NAMALWA (cell line): Measurements from ENCODE around the gene HDAC5.
"Not testable (repeated sequence)": the region's sequence is repeated elsewhere in the genome, so short reads cannot be mapped to it uniquely, and the experiment has no call there.

Experiments used
- DNase-seq: peaks from one replicate; pipeline ENCODE4 v3.0.0-alpha.2; 2015; ENCODE audit warnings: low spot score

Gene HDAC5

DNA sequence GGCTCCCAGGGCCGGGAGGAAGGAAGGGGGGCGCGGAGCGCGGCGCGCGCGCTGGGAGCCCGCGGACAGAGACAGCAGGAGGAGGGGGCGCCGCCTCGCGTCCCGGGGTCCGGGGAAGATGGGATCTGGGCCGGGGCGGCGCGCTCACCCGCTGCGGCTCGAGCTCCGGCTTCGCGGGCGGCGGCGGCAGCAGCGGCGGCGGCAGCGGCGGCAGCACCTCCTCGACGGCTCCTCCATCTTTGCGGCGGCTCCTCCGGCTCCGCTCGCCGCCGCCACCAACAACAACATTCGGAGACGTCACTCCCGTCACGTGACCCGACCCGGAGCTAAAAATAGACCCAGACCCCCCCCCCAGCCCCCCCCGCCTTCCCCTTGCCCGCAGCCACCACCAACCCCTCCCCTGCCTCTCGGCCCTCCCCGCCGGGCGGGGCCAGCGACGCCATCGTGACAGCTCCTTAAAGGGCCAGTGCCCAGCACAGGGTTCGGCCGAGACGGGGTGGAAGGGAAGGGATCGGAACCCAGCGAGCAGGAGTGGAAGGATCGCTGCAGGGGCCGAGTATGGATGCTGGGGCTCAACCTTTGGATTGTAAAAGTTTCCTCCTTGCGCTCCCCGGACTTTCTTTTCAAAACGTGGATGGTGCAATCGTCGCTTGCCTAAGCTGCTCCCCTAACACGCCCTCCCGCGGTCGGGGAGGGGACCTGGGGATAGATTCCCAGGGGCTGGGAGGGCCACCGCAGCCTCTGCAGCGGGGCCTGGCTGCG is at the start of gene HDAC5:
Gene HDAC5 (minus strand): TSS at position 286 of the 762 bp plus-strand sequence. CDS start 6,126 bp downstream, outside the sequence.
- peak; percentile 95 for DNase-seq

DNA sequence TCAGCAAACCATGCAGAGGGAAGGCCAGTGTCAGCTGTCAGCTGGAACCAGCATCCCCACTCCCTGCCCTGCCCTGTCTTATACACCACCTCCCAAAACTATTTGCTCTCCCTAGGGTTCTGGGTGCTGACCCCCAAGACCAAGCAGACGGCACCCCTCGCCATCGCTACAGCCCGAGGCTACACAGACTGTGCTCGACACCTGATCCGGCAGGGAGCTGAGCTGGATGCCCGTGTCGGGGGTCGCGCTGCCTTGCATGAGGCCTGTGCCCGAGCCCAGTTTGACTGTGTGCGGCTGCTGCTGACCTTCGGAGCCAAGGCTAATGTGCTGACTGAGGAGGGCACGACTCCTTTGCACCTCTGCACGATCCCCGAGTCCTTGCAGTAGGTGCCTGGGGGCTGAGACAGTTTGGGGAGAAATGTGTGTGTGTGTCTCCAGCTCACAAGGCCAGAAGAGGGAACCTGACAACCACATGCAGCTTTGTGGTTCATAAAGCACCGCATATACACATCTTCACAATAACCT is 48.6 kb upstream of the HDAC5 start:
- DNase-seq: no peak

DNA sequence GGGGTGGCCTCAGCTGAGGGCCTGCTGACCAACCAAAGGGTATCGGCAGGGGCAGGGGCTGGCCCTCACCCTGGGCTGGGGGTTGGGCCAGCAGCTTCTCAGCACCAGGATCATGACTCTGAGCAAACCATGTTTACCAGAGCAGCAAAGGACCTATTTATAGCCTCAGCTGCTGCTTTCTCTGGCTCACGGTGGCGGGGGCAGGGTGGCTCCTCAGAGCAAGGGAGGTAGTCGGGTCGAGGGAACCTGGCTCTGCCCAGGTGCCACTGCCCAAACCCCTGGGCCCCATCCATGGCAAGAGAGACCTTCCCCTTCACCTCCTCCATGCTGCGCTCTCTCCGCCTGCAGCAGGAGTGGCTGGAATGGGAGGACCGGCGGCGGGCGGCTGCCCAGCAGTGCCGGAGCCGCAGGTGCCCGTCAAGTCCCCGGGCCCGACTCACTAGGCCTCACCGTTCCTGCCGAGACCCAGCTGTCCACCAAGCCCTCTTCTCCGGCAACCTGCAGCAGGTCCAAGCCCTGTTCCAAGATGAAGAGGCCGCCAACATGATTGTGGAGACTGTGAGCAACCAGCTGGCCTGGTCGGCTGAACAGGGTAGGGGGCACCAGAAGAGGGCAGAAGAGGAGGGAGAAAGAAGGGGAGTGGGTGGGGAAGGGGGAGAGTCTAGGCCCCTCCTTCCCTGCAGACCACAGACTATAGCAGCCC is 47.2 kb upstream of the HDAC5 start, which contains the start of gene ASB16:
Gene ASB16 (plus strand): TSS at position 206 of the 703 bp plus-strand sequence. CDS start 86 bp downstream, at position 292.
- no peak for DNase-seq

DNA sequence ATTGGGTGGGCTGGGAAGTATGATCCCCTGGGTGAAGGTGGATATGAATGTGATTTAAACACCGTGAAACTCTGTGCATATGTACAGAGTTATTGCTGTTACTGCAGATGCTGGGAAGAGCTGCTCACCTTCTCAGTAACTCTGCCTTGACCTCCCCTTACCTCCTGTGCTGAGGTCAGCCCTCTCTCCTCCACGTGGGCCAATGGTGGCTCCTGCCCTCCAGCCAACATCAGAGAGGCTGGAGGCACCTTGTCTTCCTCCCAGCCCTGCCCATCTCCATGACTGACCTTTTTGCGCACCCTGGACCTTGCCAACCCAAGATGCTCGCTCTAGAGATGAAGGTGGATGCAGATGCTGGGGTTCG is 46.7 kb upstream of the HDAC5 start:
- no peak for DNase-seq

DNA sequence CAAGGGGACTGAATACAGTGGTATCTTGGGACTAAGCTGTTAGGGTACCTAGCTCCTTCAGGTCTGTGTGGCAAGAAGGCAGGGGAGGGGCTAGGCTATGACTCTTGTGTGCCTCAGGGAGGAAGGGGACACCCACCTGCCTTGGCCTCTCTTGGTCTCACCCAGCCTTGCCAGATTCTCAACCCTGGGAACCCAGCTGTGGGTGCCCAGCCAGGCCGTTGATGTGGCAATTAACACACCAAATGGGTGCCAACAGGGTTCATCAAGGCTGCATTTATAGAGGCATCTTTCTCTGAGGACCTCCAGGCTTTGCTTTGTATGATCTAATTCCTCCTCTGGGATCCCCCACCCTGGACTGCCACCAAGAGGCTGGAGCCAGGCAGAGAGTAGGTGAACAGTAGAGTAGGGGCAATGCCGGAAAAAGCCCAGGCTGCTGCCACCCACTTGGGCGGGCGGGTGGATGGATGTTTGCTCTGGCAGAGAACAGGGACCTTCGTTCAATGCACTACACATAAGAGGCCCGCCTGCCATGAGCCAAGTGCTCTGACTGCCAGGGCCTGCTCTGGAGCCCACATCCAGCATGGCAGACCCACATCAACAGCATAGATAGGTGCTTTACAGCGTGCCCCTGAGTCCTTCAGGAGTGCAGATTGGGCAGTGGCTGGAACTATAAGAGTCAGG is 43.9 kb upstream of the HDAC5 start:
- DNase-seq: no peak

DNA sequence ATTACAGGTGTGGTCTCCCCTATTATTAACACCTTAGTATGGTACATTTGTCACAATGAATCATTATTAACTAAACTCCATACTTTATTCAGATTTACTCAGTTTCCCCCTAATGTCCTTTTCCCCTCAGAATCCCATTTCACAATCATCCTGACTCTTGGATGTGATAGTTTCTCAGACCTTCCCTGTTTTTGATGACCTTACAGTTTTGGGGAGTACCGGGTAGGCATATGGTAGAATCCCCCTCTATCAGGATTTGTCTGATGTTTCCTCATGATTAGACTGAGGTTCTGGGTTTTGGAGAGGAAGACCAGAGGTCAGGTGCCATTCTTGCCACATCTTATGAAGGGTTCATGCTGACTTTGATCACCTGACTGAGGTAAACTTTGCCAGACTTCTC is 41.0 kb upstream of the HDAC5 start:
- no peak for DNase-seq

DNA sequence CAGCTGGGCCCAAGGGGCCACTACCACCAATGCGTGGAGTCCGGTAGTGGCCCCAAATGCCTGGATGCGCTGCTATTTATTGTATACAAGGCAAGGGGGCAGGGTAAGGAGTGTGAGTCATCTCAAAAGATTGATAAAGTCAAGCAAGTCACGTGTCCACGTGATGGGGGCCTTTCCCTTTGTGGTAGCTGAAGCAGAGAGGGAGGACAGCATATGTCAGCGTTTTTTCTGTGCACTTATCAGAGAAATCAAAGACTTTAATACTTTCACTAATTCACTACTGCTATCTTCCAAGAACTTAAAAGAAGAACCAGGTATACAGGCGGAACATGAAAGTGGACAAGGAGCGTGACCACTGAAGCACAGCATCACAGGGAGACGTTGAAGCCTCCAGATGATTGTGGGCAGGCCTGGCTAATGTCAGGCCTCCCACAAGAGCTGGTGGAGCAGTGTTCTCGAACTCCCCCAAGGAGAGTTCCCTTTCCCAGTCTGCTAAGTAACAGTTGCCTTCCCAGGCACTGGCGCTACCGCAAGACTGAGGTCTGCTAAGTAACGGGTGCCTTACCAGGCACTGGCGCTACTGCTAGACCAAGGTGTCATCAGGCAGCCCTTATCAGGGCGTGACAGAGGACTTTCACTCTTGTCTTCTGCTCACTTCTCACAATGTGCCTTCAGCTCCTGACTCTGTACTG is 36.2 kb upstream of the HDAC5 start:
- no peak for DNase-seq

DNA sequence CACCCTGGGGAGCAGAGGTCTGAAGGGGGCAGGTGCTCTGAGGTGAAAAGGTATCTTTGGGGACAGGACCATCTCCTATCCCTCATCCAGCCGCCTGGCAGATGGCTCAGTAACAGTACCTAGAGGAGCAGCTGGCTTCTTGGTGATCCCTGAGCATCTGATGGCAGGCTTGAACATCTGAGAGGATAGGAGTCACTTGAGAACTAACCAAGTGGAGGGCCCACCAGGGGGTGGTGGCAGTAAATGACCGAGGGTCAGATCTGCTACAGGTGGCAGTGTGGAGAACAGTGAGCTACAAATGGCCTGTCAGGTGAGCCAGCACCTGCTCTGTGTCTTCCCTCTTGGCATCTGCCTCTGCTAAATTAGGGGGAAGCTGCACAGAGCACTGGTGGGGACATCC is 32.0 kb upstream of the HDAC5 start:
- no peak for DNase-seq

DNA sequence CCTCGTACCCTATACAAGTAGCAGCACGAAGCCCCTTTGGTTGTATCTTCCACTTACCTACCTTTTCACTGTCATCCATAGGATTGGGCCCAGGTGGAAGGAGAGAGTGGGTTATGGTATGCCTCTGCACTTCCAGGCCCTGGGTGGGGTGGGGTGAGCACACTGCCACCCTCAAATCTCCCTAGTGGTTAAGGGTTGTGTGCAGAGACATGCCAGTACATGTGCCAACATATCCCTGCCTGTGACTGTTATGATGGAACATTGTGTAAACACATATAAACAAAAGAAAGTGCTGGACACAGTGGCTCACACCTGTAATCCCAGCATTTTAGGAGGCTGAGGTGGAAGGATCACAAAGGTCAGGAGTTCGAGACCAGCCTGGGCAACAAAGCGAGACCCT is 29.4 kb upstream of the HDAC5 start:
- DNase-seq: no peak

DNA sequence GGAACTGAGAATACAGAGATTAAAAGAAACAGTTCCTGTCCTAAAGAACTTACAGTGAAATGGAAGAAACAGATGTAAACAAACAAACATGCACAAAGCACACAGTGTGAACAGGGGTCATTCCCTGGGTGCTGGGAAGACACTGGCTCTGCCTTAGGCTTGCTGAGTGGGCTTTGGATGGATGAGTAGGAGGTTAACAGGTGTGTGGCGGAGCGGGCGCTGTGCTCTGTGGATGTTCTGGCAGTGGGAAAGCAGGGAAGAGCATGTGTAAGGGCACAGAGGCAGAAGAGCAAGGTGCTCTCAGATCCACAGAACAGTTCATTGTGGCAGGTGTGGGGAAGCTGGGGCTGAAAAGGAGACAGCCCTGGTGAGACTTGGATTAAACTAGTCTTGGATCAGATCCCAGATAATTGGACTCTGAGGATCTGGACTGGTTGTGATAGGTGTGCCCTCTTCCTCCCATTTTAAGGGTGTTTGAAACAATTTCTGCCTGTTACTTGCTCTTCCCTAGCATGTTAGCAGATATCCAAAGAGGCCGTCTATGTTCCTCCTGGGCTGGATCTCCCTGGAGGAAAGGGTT is 26.4 kb upstream of the HDAC5 start:
- no peak for DNase-seq

DNA sequence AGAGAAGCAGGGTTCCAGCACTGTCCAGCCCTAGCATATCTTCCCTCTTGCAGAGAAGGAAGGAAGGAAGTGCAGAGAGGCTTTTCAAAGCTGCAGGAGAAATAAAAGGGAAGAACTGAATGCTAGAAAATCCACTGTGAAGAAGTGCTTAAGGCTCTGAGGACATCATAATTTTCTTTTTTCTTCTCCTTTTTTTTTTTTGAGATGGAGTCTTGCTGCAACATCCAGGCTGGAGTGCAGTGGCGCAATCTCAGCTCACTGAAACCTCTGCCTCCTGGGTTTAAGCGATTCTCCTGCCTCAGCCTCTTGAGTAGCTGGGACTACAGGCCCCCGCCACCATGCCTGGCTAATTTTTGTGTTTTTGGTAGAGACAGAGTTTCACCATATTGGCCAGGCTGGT is 25.6 kb upstream of the HDAC5 start:
- DNase-seq: not testable (repeated sequence)

DNA sequence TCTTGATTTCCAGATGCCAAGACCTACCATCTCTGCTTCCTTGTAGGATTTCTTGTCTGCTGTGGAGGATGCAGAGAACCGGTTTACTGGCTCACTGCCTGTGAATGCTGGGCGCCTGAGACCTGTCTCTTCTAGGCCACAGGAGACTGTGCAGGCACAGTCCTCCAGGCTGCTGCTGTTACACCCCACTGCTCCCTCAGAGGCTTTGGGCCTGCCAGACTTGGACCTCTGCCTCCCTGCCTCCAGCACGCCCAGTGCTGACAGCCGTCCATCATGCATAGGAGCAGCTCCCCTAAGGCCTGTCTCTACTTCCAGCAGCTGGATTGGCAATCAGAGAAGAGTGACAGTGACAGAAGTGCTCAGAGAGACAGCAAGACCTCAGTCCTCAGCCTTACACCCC is 24.4 kb upstream of the HDAC5 start:
- no peak for DNase-seq

DNA sequence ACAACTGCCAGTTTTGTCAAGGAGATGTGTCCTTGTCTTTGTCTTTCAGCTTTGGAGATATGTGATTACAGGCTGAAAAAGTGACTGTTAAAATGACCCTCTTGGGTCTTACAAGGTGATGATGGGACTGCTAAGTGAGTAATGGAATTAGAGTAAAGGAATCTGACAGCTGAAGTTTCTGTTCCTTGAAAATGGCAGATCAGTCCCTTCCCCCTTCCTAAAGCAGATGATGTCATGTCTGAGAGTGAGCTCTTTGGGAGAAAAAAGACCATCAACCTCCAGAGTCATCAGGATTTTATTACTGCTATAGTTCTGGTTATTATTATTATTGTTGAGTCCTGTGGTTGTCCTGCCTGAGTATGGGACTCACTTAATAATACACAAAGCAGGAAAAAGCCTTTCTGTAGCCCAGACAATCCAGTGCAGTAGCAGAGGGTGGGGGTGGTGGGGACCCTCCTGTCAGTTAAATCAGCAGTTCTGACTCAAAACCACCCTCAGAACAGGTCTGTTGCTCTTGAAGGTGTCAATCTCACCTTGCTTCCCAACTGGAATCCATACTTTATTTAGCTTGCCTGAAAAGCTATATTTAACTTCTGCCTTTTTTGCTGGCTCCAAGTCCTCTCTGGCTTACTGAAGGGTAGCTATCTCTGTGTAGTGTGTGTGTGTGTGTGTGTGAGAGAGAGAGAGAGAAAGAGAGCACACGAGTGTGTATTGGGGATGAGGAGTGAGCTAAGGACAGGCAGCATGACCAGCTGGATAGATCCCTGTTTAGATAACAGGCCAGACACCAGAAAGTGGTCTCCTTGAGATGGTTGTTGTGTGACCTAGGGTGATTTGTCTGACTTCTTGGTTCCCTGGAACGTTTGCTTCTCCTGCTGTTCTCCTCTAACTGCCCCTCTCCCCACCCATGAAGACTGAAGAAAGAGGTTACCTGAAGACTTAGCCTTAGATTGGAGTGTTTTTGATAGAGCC is 23.2 kb upstream of the HDAC5 start:
- DNase-seq: no peak

DNA sequence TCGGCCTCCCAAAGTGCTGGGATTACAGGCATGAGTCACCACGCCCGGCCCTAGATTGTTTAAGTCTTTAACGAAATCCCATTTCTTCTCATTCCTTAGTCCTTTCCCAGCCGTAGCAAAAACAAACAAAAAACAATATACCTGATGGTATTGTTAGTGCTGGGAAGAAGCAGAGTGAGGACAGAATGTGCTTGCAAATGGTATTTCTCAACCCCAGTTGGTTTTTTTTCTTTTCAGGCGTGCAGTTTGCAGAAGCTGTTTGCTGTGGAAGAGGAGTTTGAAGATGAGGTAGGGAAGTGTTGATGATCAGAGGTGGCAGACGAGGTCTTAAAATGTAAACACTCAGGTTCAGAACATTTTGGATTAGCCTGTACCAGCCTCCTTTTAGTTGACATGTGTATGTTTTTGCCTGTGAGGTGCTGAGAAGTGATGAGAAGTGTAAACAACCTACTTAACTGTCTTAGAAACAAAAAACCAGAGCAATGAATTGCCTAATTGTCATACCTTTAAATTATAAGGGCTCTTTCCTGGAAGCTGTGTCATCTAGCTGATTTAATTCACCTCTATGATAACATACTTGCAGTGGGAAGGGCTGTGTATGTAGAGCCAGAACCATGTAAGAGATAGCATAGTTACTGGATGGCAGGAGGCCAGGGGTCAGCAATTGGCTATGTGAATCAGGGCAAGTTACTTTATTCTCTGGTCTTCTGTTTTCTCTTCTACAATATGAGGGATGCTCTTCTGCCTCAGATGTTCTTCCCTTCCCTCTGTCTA is 21.7 kb upstream of the HDAC5 start:
- no peak for DNase-seq

DNA sequence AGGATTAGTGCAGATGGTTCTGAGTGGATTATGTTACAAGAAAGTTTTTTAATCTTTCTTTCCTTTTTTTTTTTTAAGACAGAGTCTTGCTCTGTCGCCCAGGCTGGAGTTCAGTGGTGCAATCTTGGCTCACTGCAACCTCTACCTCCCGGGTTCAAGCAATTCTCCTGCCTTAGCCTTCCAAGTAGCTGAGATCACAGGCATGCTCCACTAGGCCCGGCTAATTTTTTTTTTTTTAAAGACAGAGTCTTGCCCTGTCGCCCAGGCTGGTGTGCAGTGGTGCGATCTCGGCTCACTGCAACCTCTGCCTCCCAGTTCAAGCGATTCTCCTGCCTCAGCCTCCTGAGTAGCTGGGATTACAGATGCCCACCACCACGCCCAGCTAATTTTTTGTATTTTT is 20.5 kb upstream of the HDAC5 start:
- DNase-seq: not testable (repeated sequence)

DNA sequence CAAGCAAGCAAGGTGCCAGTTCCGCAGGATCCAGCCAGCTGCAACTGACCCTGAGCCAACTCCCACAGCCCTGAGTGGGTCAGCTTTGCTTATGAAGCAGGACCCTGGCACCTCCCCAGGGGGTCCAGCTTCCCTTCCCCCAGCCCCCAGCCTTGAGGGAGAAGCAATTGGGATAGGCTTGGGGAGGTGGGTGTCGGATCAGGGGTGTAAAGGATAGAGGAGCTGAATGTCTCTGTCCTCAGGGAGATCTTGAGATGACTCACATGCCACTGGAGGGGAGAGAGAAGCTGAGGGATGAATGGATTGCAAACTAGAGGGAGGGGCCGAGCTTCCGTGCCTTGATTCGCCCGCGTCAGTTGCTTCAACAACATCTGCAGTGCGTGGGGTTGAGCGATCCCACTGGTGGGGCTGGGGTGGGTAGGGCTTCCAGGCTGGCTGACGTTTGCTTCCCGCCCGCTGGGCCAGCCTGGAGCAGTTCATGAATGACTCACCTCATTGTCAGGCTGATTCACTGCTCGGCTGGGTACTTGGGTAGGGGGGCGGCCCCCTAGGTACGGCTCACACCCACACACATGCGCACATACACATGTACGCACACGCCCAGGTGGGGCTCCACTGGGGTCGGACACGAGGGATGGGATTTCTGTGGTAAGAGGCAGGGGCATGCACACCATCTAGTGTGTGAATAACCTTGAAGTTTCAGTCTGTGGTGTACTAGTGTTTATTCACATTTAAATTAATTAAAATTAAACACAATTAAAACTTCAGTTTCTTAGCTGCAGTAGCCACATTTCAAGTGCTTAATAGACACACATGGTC is 14.7 kb upstream of the HDAC5 start:
- no peak for DNase-seq

DNA sequence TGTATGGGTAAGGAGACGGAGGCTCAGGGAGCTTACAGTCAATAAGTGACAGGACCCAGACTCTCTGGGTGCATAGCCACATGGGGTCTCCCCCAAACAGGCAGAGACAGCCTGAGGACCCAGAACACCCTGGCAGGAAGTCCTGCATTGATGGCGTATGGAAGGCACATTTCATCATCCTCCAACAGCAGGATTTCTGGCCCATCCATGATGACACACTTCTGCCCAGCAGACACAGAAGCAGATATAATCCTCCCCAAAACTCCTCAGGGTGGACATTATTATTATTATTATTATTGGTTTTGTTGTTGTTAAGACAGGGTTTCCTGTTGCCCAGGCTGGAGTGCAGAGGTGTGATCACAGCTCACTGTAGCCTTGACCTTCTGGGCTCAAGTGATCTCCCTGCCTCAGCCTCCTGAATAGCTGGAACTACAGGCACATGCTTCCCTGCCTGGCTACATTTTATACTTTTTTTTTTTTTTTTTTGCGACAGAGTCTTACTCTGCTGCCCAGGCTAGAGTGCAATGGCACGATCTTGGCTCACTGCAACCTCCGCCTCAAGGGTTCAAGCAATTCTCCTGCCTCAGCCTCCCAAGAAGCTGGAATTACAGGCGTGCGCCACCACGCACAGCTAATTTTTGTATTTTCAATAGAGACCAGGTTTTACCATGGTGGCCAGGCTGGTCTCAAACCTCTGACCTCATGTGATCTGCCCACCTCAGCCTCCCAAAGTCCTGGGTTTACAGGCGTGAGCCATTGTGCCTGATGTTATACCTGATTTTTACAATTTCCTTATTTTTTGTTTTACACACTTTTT is 11.5 kb upstream of the HDAC5 start:
- DNase-seq: no peak

DNA sequence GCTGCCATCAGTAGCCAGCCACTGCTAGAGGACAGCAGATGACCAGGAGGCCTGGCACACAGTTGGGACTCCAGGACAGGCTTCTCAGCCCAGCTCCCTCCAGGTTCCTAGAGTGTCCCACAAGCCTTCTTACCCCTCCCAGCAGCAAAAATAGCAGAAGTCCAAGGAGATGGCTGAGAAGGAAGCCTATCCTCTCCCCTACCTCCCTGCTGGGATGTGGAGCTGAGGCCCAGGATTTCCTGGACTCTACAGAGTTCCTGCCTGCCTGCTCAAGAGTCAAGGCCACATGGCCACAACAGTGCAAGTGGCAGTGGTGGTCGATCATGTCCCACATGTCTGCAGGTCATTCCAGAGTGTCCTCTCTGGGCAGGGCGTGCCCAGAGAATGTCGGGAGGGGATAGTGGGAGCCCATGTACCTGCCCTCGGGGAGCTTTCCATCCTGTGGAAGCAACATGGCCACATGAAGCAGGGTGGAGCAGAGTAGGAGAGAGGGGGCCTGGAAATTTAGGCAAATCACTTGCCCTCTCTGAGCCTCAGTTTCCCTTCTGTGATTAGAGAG is 10.6 kb upstream of the HDAC5 start:
- DNase-seq: no peak
